AG04449 (cell line): ENCODE results near the gene CAPN13.
A peak's percentile ranks its signal among the peaks of the same experiment; 100 is the strongest.

ENCODE experiments used
- CTCF ChIA-PET: fragments of 350-600 bp; formaldehyde crosslinking; extraction: SDS; loops from one replicate; lab custom pipeline; 2021; ENCODE audit warnings: antibody characterized with exemption; lab: Yijun Ruan, JAX
- POLR2A ChIA-PET: fragments of 400-600, 350-600 bp; formaldehyde crosslinking; extraction: SDS; loops from one replicate; lab custom pipeline; 2020; ENCODE audit warnings: antibody characterized with exemption, inconsistent platforms; lab: Yijun Ruan, JAX
- DNase-seq: peaks from one replicate; pipeline ENCODE4 v3.0.0-alpha.2; 2010; ENCODE audit warnings: low read depth, low spot score
- H3K4me3 ChIP-seq: 2 replicates; pipeline ENCODE4 v1.5.1; 2011; ENCODE audit warnings: low read depth, mild to moderate bottlenecking, control low read depth, low read length
- TF ChIP-seq, protein P1 (sequence below): IDR thresholded peaks from one replicate; pipeline ENCODE4 v1.5.1; 2011; ENCODE audit warnings: mild to moderate bottlenecking, moderate library complexity, low read length, control low read depth, inconsistent platforms; ENCODE audit not compliant: insufficient read depth; ENCODE audit errors: missing control alignments

CAPN13 gene

DNA sequence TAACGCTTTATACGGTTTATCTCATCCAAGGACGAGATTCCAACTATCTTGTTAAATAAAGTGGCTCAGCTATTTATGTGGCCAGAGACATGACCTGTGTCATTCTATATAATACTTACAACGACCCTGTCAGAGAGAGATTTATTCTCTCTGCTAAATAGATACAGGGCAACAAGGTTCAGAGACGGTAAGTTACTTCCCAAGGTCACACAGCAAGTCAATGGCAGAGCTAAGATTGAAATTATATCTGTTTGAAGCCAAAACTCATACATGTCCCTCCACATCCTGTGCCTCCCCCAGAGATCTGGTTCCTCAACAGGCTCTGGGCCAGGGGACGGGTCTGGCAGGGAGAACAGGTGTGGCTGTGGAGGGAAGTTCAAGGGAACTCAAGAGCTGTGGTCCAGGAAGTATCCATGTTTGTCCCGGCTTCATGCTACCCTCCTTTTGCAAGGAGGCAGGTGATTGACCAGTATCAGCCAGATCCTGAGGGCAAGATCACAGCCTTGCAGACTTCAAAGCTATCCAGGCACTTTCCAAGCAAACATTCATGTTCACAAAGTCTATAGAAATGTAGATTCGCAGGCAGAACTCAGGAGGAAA lies 99.8 kb downstream of the CAPN13 start:
- ChIA-PET POLR2A (no interaction called here), CTCF (interaction anchor here (0.7 to 16.7 kb wide), 43 partner anchors 9 to 559 kb away, joined by 3 to 799 read pairs (median 5); no protein-coding TSS in a partner anchor)
- no peak for DNase-seq
- H3K4me3 ChIP-seq, result no peak overlapping the region
- TF ChIP-seq, protein P1, sequence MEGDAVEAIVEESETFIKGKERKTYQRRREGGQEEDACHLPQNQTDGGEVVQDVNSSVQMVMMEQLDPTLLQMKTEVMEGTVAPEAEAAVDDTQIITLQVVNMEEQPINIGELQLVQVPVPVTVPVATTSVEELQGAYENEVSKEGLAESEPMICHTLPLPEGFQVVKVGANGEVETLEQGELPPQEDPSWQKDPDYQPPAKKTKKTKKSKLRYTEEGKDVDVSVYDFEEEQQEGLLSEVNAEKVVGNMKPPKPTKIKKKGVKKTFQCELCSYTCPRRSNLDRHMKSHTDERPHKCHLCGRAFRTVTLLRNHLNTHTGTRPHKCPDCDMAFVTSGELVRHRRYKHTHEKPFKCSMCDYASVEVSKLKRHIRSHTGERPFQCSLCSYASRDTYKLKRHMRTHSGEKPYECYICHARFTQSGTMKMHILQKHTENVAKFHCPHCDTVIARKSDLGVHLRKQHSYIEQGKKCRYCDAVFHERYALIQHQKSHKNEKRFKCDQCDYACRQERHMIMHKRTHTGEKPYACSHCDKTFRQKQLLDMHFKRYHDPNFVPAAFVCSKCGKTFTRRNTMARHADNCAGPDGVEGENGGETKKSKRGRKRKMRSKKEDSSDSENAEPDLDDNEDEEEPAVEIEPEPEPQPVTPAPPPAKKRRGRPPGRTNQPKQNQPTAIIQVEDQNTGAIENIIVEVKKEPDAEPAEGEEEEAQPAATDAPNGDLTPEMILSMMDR, result no peak

DNA sequence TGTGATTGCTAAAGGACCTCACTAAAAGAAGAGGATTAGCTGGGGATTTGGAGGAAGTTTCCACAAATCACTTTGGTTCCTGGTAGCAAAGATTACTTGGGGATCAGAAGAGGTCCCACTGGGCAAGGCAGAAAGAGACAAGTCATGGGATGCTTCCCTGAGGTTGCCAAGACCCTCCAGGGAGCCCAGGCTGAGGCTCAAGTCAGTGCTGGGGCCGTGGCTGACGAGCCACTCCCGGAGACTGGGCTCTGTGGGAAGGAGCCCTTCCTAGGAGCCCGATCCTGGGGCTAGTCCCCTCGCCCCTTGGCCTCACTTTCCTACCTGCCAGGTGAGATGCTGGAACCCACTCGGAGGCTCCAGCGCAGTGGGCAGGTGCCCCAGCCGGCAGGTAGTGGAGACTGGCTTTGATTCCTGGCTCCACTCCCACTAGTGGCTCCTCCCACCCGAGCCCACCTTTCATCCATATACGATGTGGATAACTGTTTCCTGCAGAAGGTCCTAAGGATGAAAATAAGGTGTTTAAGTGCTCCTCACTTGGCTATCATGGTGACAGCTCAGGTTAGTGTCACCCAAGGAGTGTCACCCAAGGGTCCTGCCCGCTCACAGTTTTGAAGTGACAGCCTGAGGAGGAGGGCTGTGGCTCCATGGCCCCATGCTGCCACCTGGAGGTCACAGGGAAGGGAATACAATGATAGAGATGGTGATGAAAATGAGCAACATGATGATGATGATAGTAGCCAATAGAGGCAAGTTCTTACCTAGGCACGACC lies 100.5 kb downstream of the CAPN13 start:
- DNase-seq, result no peak

DNA sequence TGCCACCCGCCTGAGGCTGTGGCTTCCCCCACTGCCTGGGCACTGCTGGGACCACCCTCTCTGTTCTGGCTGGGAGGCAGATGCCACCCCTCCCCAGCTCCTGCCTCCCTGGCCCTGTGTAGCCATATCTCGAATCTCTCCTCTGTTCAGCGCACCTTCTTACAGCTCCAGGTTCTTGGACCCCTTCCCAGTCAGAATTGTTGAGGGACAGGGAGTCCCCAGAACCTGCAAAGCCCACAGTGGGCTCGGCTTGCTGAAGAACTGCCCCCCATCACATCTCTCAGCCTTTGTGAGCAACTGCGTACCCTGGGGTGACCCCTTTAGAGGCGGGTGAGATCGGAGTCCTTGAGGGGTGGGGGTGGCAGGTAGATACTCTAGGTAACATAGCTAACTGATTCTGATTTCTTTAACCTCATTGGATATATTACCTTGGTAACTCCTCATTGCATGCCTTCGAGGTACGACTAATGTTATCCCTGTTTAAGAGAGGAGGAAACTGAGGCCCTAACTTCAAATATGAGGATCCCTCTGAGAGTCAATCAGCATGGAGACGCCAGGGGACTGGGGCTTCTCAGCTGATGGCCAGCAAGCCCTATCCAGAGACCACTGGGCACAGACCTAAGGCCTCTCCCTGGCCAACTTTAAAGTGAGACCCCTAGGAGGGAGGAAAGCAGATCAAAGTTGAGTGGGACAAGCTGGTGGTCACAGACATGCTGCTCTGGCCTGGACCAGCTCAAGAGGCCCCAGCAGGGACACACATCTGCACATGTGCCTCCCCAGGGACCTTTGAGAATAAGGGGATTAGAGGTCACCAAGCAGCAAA lies 101.3 kb downstream of the CAPN13 start:
- no peak for DNase-seq
- POLR2A ChIA-PET, result no interaction called here
- CTCF ChIA-PET, result interaction anchor here (0.7 to 16.7 kb wide), 40 partner anchors 8 to 534 kb away, joined by 3 to 799 read pairs (median 5); no protein-coding TSS in a partner anchor
- no peak overlapping the region for H3K4me3 ChIP-seq
- TF ChIP-seq, protein P1, result no peak

More for the DNA sequence above, 100.5 kb downstream of the CAPN13 start:
- ChIA-PET CTCF (interaction anchor here (0.5 to 16.7 kb wide), 60 partner anchors 10 to 558 kb away, joined by 3 to 799 read pairs (median 4); no protein-coding TSS in a partner anchor), POLR2A (no interaction called here)
- no peak overlapping the region for H3K4me3 ChIP-seq
- TF ChIP-seq, protein P1, result peak; percentile 88

DNA sequence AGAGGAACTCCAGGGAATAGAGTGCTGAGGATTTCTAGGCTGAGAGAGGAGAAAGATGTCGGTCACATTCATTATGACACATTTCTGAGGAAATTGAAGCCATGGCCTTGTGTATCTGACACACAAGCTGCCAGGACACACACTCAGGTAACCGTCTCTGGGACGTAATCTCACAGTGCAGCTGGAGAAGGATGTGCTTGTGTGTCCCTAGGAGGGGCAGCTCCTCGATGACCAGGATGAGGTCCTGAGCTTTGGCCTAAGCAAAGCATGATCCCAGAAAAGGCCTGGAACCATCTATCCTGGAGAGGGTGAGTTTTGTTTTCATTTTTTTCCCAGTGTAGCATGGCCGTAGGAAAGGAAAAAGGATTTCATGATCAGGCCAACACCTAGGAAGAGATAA lies 102.2 kb downstream of the CAPN13 start:
- TF ChIP-seq, protein P1, result no peak
- ChIA-PET CTCF (interaction anchor here (0.9 to 16.7 kb wide), 16 partner anchors 9 to 533 kb away, joined by 3 to 799 read pairs (median 6); no protein-coding TSS in a partner anchor), POLR2A (interaction anchor here (0.6 kb wide), 1 partner anchor 37 kb away, joined by 3 read pairs; no protein-coding TSS in a partner anchor)
- no peak for DNase-seq
- no peak overlapping the region for H3K4me3 ChIP-seq

DNA sequence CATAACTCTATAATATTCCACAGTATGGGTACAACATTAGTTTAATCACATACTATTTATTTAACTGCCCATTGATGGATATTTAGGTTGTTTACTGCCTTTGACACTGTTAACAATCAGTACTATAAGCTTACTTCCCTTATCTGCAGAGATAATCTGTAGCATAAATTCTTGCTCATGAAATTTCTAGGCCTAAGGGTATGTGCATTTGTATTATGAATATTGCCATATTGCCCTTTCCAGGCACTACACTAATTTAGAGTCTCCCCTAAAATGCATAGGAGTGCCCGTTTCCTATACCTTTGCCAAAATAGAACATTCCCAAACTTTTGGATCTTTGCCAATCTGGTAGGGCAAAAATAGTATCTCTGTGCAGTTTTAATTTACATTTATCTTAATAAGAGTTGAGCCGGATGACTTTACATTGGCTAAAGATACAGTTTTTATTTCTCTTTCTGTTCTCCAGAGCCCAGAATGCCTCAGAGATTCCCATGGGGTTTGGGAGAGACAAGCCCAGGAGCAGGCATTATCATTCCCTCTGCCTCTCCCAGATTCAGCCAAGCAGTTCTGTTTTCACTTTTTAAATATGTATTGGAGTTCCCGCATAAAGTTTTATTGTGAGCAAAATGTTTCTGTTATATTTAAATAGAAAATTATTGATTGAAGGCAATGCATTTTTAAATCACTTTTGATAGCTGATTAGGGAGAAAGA lies 102.8 kb downstream of the CAPN13 start:
- TF ChIP-seq, protein P1, result no peak
- POLR2A ChIA-PET, result interaction anchor here (0.6 kb wide), 1 partner anchor 36 kb away, joined by 3 read pairs; no protein-coding TSS in a partner anchor

More for the DNA sequence above, 102.8 kb downstream of the CAPN13 start:
- H3K4me3 ChIP-seq, result no peak overlapping the region
- CTCF ChIA-PET, result interaction anchor here (0.9 to 16.7 kb wide), 12 partner anchors 9 to 532 kb away, joined by 3 to 799 read pairs (median 16); no protein-coding TSS in a partner anchor
- no peak for DNase-seq
